ENCODE results near the gene MAPK10. TPM values are rescaled to one million over a fixed set of nuclear protein-coding genes. Genes with fewer than 3 reads are reported as not detected.

MAPK10 gene
- total RNA-seq, 1 experiment from 2014 or later, result 3.6 TPM

DNA sequence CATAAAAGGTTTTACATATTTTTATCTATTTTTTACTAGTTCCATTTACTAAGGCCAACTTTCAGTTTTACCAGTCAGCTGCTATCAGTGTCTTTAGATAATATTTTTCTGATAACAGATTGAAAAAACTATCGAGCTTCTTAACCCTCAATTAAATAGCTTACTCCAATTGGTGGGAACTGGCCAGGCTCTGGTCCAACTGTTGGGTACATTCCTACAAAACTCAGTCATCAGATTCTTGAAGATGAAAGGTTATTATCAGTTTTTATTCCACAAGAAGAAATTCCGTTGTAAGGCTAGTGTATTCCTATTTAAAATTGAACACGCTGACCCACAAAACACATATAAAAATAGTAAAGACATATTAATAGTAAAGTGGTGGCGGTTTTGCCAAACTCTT is 346.2 kb downstream of the MAPK10 start:
- Mint-ChIP-seq H3K4me1 (ENCODE audit: low read depth, unreplicated experiment) (no peaks in the 10 kb centered on the region), H3K36me3 (ENCODE audit: insufficient read depth, unreplicated experiment) (no peaks in the 10 kb centered on the region), H3K9me3 (ENCODE audit: low read depth, unreplicated experiment) (no peaks in the 10 kb centered on the region), H3K4me3 (ENCODE audit: low read depth, unreplicated experiment) (no peak overlapping the region), H3K27ac (ENCODE audit: unreplicated experiment) (no peak overlapping the region), H3K27me3 (ENCODE audit: unreplicated experiment) (no peaks in the 10 kb centered on the region)
- CTCF ChIA-PET, result interaction anchor here (0.7 kb wide), 1 partner anchor 180 kb away, joined by 3 read pairs; no protein-coding TSS in a partner anchor
- no peak for TF ChIP-seq CTCF (IDR thresholded peaks at IDR 0.05; ENCODE audit: unreplicated experiment)
- no peak for DNase-seq
- intact Hi-C loops (cut with micrococcal nuclease; ENCODE audit: unreplicated experiment), result no loop called here
- no TSS peak for BruUV-seq (replicated peaks)

GRCh38 chr4:86011117-86011516 is 348.7 kb downstream of the MAPK10 start:
- no peak overlapping the region for H3K27ac Mint-ChIP-seq (ENCODE audit: unreplicated experiment)
- H3K9me3 Mint-ChIP-seq (ENCODE audit: low read depth, unreplicated experiment), result no peaks in the 10 kb centered on the region
- no peak for DNase-seq
- no peaks in the 10 kb centered on the region for H3K27me3 Mint-ChIP-seq (ENCODE audit: unreplicated experiment)
- H3K36me3 Mint-ChIP-seq (ENCODE audit: insufficient read depth, unreplicated experiment), result no peaks in the 10 kb centered on the region
- no peak for TF ChIP-seq CTCF (IDR thresholded peaks at IDR 0.05; ENCODE audit: unreplicated experiment)
- intact Hi-C loops (cut with micrococcal nuclease; ENCODE audit: unreplicated experiment), result no loop called here
- no TSS peak for BruUV-seq (replicated peaks)
- H3K4me3 Mint-ChIP-seq (ENCODE audit: low read depth, unreplicated experiment), result no peak overlapping the region
- no peaks in the 10 kb centered on the region for H3K4me1 Mint-ChIP-seq (ENCODE audit: low read depth, unreplicated experiment)
- CTCF ChIA-PET, result no interaction called here

DNA sequence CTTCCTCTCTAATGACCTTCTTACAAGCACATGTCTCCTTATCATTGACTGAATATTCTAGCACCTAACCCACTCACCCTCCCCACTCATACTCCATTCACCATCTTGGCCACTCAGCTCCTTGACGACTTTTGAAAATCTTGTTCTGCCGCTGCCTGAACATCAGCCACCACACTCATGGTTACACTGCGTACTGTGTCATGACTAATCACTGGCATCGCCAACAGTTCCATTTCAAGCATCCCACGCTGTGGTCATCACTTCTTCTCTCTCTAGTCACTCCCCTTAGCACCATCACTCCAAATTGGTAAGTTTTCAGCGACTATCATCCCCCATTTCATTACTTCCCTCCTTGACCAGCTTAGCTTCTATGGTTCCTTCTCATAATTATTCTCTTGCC is 352.8 kb downstream of the MAPK10 start:
- TF ChIP-seq CTCF (IDR thresholded peaks at IDR 0.05; ENCODE audit: unreplicated experiment), result no peak
- intact Hi-C loops (cut with micrococcal nuclease; ENCODE audit: unreplicated experiment), result no loop called here
- no peak for DNase-seq
- CTCF ChIA-PET, result no interaction called here
- Mint-ChIP-seq H3K4me3 (ENCODE audit: low read depth, unreplicated experiment) (no peak overlapping the region), H3K36me3 (ENCODE audit: insufficient read depth, unreplicated experiment) (no peaks in the 10 kb centered on the region), H3K27me3 (ENCODE audit: unreplicated experiment) (no peaks in the 10 kb centered on the region), H3K27ac (ENCODE audit: unreplicated experiment) (no peak overlapping the region), H3K9me3 (ENCODE audit: low read depth, unreplicated experiment) (no peaks in the 10 kb centered on the region), H3K4me1 (ENCODE audit: low read depth, unreplicated experiment) (no peaks in the 10 kb centered on the region)
- no TSS peak for BruUV-seq (replicated peaks)

- Mint-ChIP-seq H3K4me1 (ENCODE audit: low read depth, unreplicated experiment) (no peaks in the 10 kb centered on the region), H3K27me3 (ENCODE audit: unreplicated experiment) (no peaks in the 10 kb centered on the region), H3K9me3 (ENCODE audit: low read depth, unreplicated experiment) (no peaks in the 10 kb centered on the region), H3K27ac (ENCODE audit: unreplicated experiment) (no peak overlapping the region), H3K36me3 (ENCODE audit: insufficient read depth, unreplicated experiment) (no peaks in the 10 kb centered on the region), H3K4me3 (ENCODE audit: low read depth, unreplicated experiment) (no peak overlapping the region)
- DNase-seq, result no peak
- intact Hi-C loops (cut with micrococcal nuclease; ENCODE audit: unreplicated experiment), result no loop called here
- no peak for TF ChIP-seq CTCF (IDR thresholded peaks at IDR 0.05; ENCODE audit: unreplicated experiment)
- BruUV-seq (replicated peaks), result no TSS peak
- CTCF ChIA-PET, result no interaction called here
Measured at GRCh38 chr4:86006057-86006456, 353.8 kb downstream of the MAPK10 start.

DNA sequence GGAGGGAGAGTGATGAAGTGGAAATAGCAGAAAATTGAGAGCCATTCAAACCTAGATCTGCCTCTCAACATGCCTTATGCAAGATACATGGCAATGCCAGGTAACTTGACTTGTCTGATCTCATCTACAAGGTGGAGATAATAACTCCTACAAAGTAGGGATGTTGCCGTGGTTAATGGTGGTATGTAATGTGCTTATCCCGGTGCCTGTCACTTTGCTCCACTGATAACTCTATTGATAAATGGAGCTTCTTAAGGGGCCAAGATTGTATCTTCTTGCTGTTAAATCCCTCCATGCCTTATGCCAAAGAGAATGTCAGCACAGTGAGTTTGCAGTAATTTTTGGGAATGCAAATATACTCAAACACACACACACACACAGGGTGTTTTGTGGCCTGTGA is 355.8 kb downstream of the MAPK10 start:
- H3K27me3 Mint-ChIP-seq (ENCODE audit: unreplicated experiment), result no peaks in the 10 kb centered on the region
- no peak overlapping the region for H3K4me3 Mint-ChIP-seq (ENCODE audit: low read depth, unreplicated experiment)
- no peaks in the 10 kb centered on the region for H3K4me1 Mint-ChIP-seq (ENCODE audit: low read depth, unreplicated experiment)
- no peaks in the 10 kb centered on the region for H3K36me3 Mint-ChIP-seq (ENCODE audit: insufficient read depth, unreplicated experiment)
- TF ChIP-seq CTCF (IDR thresholded peaks at IDR 0.05; ENCODE audit: unreplicated experiment), result no peak
- BruUV-seq (replicated peaks), result no TSS peak
- CTCF ChIA-PET, result no interaction called here
- DNase-seq, result no peak
- H3K9me3 Mint-ChIP-seq (ENCODE audit: low read depth, unreplicated experiment), result no peaks in the 10 kb centered on the region
- intact Hi-C loops (cut with micrococcal nuclease; ENCODE audit: unreplicated experiment), result no loop called here
- H3K27ac Mint-ChIP-seq (ENCODE audit: unreplicated experiment), result no peak overlapping the region

Measured in Calu3 (cell line).